Spleen (tissue), 7 donors: Measurements from ENCODE around the gene ARSI.

ENCODE experiments used
- POLR2A ChIP-seq, 3 donors: fragments of 450-650 bp; IDR thresholded peaks; one replicate each; pipeline ENCODE4 v1.5.1; 2017; ENCODE audit warnings: antibody characterized with exemption in 3 of 3, mild to moderate bottlenecking in 1 of 3
- TF ChIP-seq, protein P1 (sequence below), 11 experiments: fragments of 200-600 bp in 7 of 11; fragments of 450-650 bp in 4 of 11; sonication (generic) in 4 of 11; IDR thresholded peaks in 8 of 11; conservative IDR thresholded peaks in 3 of 11; 1 replicate in 7 of 11; 2 replicates in 4 of 11; pipeline versions ENCODE4 v1.4.0 to v1.8.0; 2016 to 2021; ENCODE audit warnings: antibody characterized with exemption in 11 of 11, inconsistent platforms in 4 of 11, mild to moderate bottlenecking in 1 of 11
- donor health status: DM: no; HTN: no; CAD: no; lungs with moderate emphysema.
- donor health status: DM: no; HTN: no; CAD: no.
- donor health status: DM: no; HTN: no; CAD: no.

DNA sequence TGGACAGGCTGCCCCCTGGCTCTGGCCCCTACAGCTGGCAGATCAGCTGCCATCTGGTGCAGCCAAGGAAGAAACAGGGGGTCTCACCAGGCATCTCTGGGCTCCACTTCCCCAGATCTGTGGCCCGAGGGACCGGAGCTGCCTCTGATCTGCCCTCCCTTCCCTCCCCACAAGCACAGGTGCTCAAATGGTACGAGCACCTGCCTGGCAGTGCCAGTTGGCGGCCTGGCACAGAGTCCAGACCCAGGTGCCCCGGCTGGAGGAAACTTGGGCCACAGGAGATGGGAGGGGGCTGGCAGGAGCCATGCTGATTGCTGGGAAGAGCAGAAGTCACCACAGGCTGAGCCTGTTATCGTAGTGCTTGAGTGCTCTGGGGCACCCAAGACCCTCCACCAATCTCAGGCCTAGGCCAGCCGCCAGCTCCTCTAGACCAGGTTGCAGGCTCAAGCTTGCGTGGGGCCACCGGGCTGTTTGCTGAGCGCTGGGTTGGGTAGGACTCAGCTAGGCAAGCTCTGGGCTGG, 8.1 kb downstream of the ARSI start:
- TF ChIP-seq, protein P1, sequence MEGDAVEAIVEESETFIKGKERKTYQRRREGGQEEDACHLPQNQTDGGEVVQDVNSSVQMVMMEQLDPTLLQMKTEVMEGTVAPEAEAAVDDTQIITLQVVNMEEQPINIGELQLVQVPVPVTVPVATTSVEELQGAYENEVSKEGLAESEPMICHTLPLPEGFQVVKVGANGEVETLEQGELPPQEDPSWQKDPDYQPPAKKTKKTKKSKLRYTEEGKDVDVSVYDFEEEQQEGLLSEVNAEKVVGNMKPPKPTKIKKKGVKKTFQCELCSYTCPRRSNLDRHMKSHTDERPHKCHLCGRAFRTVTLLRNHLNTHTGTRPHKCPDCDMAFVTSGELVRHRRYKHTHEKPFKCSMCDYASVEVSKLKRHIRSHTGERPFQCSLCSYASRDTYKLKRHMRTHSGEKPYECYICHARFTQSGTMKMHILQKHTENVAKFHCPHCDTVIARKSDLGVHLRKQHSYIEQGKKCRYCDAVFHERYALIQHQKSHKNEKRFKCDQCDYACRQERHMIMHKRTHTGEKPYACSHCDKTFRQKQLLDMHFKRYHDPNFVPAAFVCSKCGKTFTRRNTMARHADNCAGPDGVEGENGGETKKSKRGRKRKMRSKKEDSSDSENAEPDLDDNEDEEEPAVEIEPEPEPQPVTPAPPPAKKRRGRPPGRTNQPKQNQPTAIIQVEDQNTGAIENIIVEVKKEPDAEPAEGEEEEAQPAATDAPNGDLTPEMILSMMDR (IDR thresholded peaks at IDR 0.05 in 8 of 11, conservative IDR thresholded peaks at IDR 0.05 in 3 of 11), result no peak
- no peak for TF ChIP-seq POLR2A (IDR thresholded peaks at IDR 0.05)
